H9 (cell line): ENCODE data around the gene CDH8. TPM values are rescaled to one million over a fixed set of nuclear protein-coding genes. Genes with fewer than 3 reads are reported as not detected.

Source experiments
- DNase-seq: peaks from one replicate; pipeline ENCODE4 v3.0.0-alpha.2; 2017
- H2AFZ ChIP-seq: one replicate; pipeline ENCODE4 v1.6.1; 2013; ENCODE audit warnings: mild to moderate bottlenecking, low read length, control low read depth, moderate library complexity
- H2AK5ac ChIP-seq: 2 replicates; pipeline ENCODE4 v1.6.1; 2013; ENCODE audit warnings: low read length, control low read depth, mixed read lengths; ENCODE audit not compliant: insufficient read length
- H2BK120ac ChIP-seq: one replicate; pipeline ENCODE4 v1.6.1; 2013; ENCODE audit warnings: low read depth, mild to moderate bottlenecking, low read length, control low read depth, inconsistent platforms; ENCODE audit not compliant: poor library complexity, severe bottlenecking
- H2BK12ac ChIP-seq: 2 replicates; pipeline ENCODE4 v1.6.1; 2013; ENCODE audit warnings: low read length, control low read depth, mixed read lengths, low read depth; ENCODE audit not compliant: insufficient read length
- H2BK15ac ChIP-seq: 2 replicates; pipeline ENCODE4 v1.6.1; 2013; ENCODE audit warnings: low read depth, low read length, control low read depth
- H2BK20ac ChIP-seq: one replicate; pipeline ENCODE4 v1.6.1; 2013; ENCODE audit warnings: low read depth, mild to moderate bottlenecking, low read length, control low read depth, inconsistent platforms; ENCODE audit not compliant: poor library complexity, severe bottlenecking
- H2BK5ac ChIP-seq: 2 replicates; pipeline ENCODE4 v1.6.1; 2013; ENCODE audit warnings: low read length, control low read depth, mixed read lengths; ENCODE audit not compliant: insufficient read length
- H3K14ac ChIP-seq: 2 replicates; pipeline ENCODE4 v1.6.1; 2013; ENCODE audit warnings: low read length, control low read depth; ENCODE audit not compliant: insufficient read depth
- H3K18ac ChIP-seq: 2 replicates; pipeline ENCODE4 v1.6.1; 2013; ENCODE audit warnings: low read depth, mild to moderate bottlenecking, mixed read lengths, low read length, control low read depth; ENCODE audit not compliant: insufficient read length
- H3K23ac ChIP-seq: 2 replicates; pipeline ENCODE4 v1.6.1; 2013; ENCODE audit warnings: low read length, control low read depth, mixed read lengths, low read depth; ENCODE audit not compliant: insufficient read length
- H3K23me2 ChIP-seq: 2 replicates; pipeline ENCODE4 v1.6.1; 2013; ENCODE audit warnings: low read depth, mild to moderate bottlenecking, mixed read lengths, low read length, control low read depth; ENCODE audit not compliant: insufficient read length, poor library complexity, severe bottlenecking
- H3K27ac ChIP-seq: 2 replicates; pipeline ENCODE4 v1.5.1; 2013; ENCODE audit warnings: low read length, control low read depth, mixed read lengths, low read depth; ENCODE audit not compliant: insufficient read length
- H3K27me3 ChIP-seq: 2 replicates; pipeline ENCODE4 v1.6.1; 2013; ENCODE audit warnings: low read length, control low read depth, inconsistent platforms; ENCODE audit not compliant: insufficient read depth
- H3K4ac ChIP-seq: 2 replicates; pipeline ENCODE4 v1.6.1; 2013; ENCODE audit warnings: low read depth, mild to moderate bottlenecking, control low read depth, inconsistent platforms, low read length, moderate library complexity
- H3K4me1 ChIP-seq: 2 replicates; pipeline ENCODE4 v1.6.1; 2013; ENCODE audit warnings: low read length, control low read depth, inconsistent platforms; ENCODE audit not compliant: insufficient read depth
- H3K4me2 ChIP-seq: 2 replicates; pipeline ENCODE4 v1.6.1; 2013; ENCODE audit warnings: low read length, control low read depth, mixed read lengths; ENCODE audit not compliant: insufficient read length, insufficient read depth
- H3K56ac ChIP-seq: 2 replicates; pipeline ENCODE4 v1.6.1; 2013; ENCODE audit warnings: low read depth, mild to moderate bottlenecking, mixed read lengths, low read length, control low read depth; ENCODE audit not compliant: insufficient read length
- H3K79me1 ChIP-seq: 2 replicates; pipeline ENCODE4 v1.6.1; 2013; ENCODE audit warnings: low read depth, mild to moderate bottlenecking, moderate library complexity, low read length, control low read depth, inconsistent platforms; ENCODE audit not compliant: insufficient read depth, poor library complexity, severe bottlenecking
- H3K79me2 ChIP-seq: 2 replicates; pipeline ENCODE4 v1.6.1; 2013; ENCODE audit warnings: low read length, control low read depth, inconsistent platforms; ENCODE audit not compliant: insufficient read depth
- H3K9ac ChIP-seq: 2 replicates; pipeline ENCODE4 v1.6.1; 2013; ENCODE audit warnings: low read length, control low read depth, mixed read lengths; ENCODE audit not compliant: insufficient read length; ENCODE audit errors: extremely low read depth
- H3K9me3 ChIP-seq: one replicate; pipeline ENCODE4 v1.6.1; 2013; ENCODE audit warnings: low read depth, low read length, inconsistent platforms; ENCODE audit not compliant: control insufficient read depth
- H3T11ph ChIP-seq: one replicate; pipeline ENCODE4 v1.6.1; 2013; ENCODE audit warnings: mild to moderate bottlenecking, low read length, control low read depth, inconsistent platforms
- H4K20me1 ChIP-seq: one replicate; pipeline ENCODE4 v1.6.1; 2013; ENCODE audit not compliant: control insufficient read depth, insufficient read length, insufficient read depth
- H4K5ac ChIP-seq: 2 replicates; pipeline ENCODE4 v1.6.1; 2013; ENCODE audit warnings: low read depth, mild to moderate bottlenecking, mixed read lengths, low read length, control low read depth; ENCODE audit not compliant: insufficient read length
- H4K8ac ChIP-seq: replicated peaks from 2 replicates; pipeline ENCODE4 v1.6.1; 2013; ENCODE audit warnings: low read length, control low read depth, mixed read lengths, low read depth; ENCODE audit not compliant: insufficient read length
- H4K91ac ChIP-seq: 2 replicates; pipeline ENCODE4 v1.6.1; 2013; ENCODE audit warnings: low read depth, mild to moderate bottlenecking, moderate library complexity, mixed read lengths, low read length, control low read depth; ENCODE audit not compliant: insufficient read length
- H3K27ac Mint-ChIP-seq, 3 experiments: 2 replicates in 2 of 3; 3 replicates in 1 of 3; pipeline ENCODE4 v1.8.0; 2020 to 2021; ENCODE audit warnings: mixed read lengths in 3 of 3, mild to moderate bottlenecking in 1 of 3, moderate library complexity in 1 of 3
- H3K27me3 Mint-ChIP-seq: 2 replicates; pipeline ENCODE4 v1.8.0; 2021; ENCODE audit warnings: low read depth, mild to moderate bottlenecking, moderate library complexity, mixed read lengths
- H3K36me3 Mint-ChIP-seq, 3 experiments: 2 replicates in 2 of 3; 3 replicates in 1 of 3; pipeline ENCODE4 v1.8.0; 2020 to 2021; ENCODE audit warnings: low read depth in 3 of 3, mixed read lengths in 3 of 3; ENCODE audit not compliant: insufficient read depth in 1 of 3
- H3K4me1 Mint-ChIP-seq, 2 experiments: 2 replicates each; pipeline ENCODE4 v1.8.0; 2020; ENCODE audit warnings: mixed read lengths in 2 of 2
- H3K4me3 Mint-ChIP-seq, 2 experiments: 2 replicates in 1 of 2; 3 replicates in 1 of 2; pipeline ENCODE4 v1.8.0; 2020 to 2021; ENCODE audit warnings: mild to moderate bottlenecking in 2 of 2, mixed read lengths in 2 of 2, moderate library complexity in 1 of 2
- H3K9me3 Mint-ChIP-seq, 2 experiments: 2 replicates in 1 of 2; 3 replicates in 1 of 2; pipeline ENCODE4 v1.8.0; 2020; ENCODE audit warnings: mild to moderate bottlenecking in 2 of 2, mixed read lengths in 2 of 2, moderate library complexity in 1 of 2
- CTCF ChIP-seq: fragments of 200-600 bp; sonication (generic); conservative IDR thresholded peaks from 3 replicates; pipeline ENCODE4 v1.8.0; 2021; ENCODE audit warnings: antibody characterized with exemption, mild to moderate bottlenecking
- WGBS: extraction: QIAGEN DNeasy Blood & Tissue Kit; methylation state at CpG from one replicate; pipeline ENCODE4 v1.1.7; 2013; ENCODE audit warnings: missing lambda C conversion rate, low lambda C conversion rate, mixed read lengths; ENCODE audit not compliant: insufficient read length; ENCODE audit errors: extremely low coverage; 5-methylcytosine and 5-hydroxymethylcytosine counted together
- total RNA-seq: library from RNA; stranded (reverse); gene quantifications from 2 replicates; pipeline ENCODE4 v1.2.1, GENCODE V29; 2021

Gene CDH8
- total RNA-seq, 1 experiment from 2014 or later: 12.0 TPM

- whole genome bisulfite sequencing: no CpG with 5 or more reads among the region's 6 CpGs
- peaks cover 55% of the 10 kb centered on the region in 2 experiments for H3K4me1 Mint-ChIP-seq
These were observed 15.6 kb downstream of the CDH8 start for GRCh38 chr16:62020681-62021080.

More at GRCh38 chr16:62020681-62021080, 15.6 kb downstream of the CDH8 start:
- no peak for DNase-seq
- Histone ChIP-seq H3K18ac (no peak overlapping the region), H4K5ac (no peak overlapping the region), H2BK5ac (no peak overlapping the region), H3K4ac (no peak overlapping the region), H3K23me2 (no peaks in the 10 kb centered on the region), H3T11ph (no peak overlapping the region), H2AFZ (no peak overlapping the region), H2BK15ac (no peak overlapping the region), H3K9ac (no peak overlapping the region), H3K79me1 (no peaks in the 10 kb centered on the region), H2AK5ac (no peak overlapping the region), H3K14ac (no peak overlapping the region), H3K4me1 (peaks cover 2% of the 10 kb centered on the region; the same call in 1 of the 2 replicates), H4K91ac (no peak overlapping the region), H3K27ac (no peak overlapping the region), H4K8ac (no peak overlapping the region), H3K56ac (no peak overlapping the region), H2BK20ac (no peak overlapping the region), H3K4me2 (no peak overlapping the region), H3K23ac (no peak overlapping the region), H4K20me1 (no peaks in the 10 kb centered on the region), H3K9me3 (no peaks in the 10 kb centered on the region), H3K79me2 (no peaks in the 10 kb centered on the region), H2BK120ac (no peak overlapping the region), H3K27me3 (no peaks in the 10 kb centered on the region), H2BK12ac (no peak overlapping the region)
- TF ChIP-seq CTCF: no peak
- Mint-ChIP-seq H3K27me3 (no peaks in the 10 kb centered on the region), H3K27ac (no peak overlapping the region; a peak in 1 of 7 replicates), H3K36me3 (no peaks in the 10 kb centered on the region), H3K9me3 (no peaks in the 10 kb centered on the region), H3K4me3 (no peak overlapping the region)
